Spleen (tissue), 11 donors: ENCODE measurements around the gene YTHDF2. TPM values are rescaled to one million over a fixed set of nuclear protein-coding genes. Genes with fewer than 3 reads are reported as not detected.
"Not testable (repeated sequence)": the region's sequence is repeated elsewhere in the genome, so short reads cannot be mapped to it uniquely, and the experiment has no call there.

Experiments
- DNase-seq: peaks from one replicate; pipeline ENCODE4 v3.0.0-alpha.2; 2020
- H3K27ac ChIP-seq, 8 donors: fragments of 200-600 bp; sonication (generic) in 7 of 8; 1 replicate in 4 of 8; 2 replicates in 4 of 8; pipeline versions ENCODE4 v1.5.0 to v1.8.0; 2016 to 2021; ENCODE audit warnings: inconsistent platforms in 4 of 8, mild to moderate bottlenecking in 4 of 8, moderate library complexity in 1 of 8
- H3K27me3 ChIP-seq, 7 donors: fragments of 200-600 bp; sonication (generic) in 6 of 7; replicated peaks in 1 of 7; 1 replicate in 4 of 7; 2 replicates in 3 of 7; pipeline versions ENCODE4 v1.5.0 to v1.8.0; 2016 to 2021; ENCODE audit warnings: inconsistent platforms in 3 of 7, mild to moderate bottlenecking in 1 of 7
- H3K36me3 ChIP-seq, 6 donors: fragments of 200-600 bp; sonication (generic) in 5 of 6; 1 replicate in 4 of 6; 2 replicates in 2 of 6; pipeline versions ENCODE4 v1.5.0 to v1.8.0; 2016 to 2021; ENCODE audit warnings: inconsistent platforms in 2 of 6
- H3K4me1 ChIP-seq, 6 donors: fragments of 200-600 bp; sonication (generic) in 5 of 6; 1 replicate in 3 of 6; 2 replicates in 3 of 6; pipeline versions ENCODE4 v1.5.0 to v1.8.0; 2016 to 2021; ENCODE audit warnings: inconsistent platforms in 3 of 6
- H3K4me3 ChIP-seq, 8 donors: fragments of 200-600 bp; sonication (generic) in 7 of 8; 1 replicate in 4 of 8; 2 replicates in 4 of 8; pipeline versions ENCODE4 v1.5.0 to v1.8.0; 2016 to 2021; ENCODE audit warnings: inconsistent platforms in 4 of 8, mild to moderate bottlenecking in 4 of 8, moderate library complexity in 2 of 8
- H3K9me3 ChIP-seq, 8 donors: fragments of 200-600 bp; sonication (generic) in 7 of 8; 1 replicate in 4 of 8; 2 replicates in 4 of 8; pipeline versions ENCODE4 v1.5.0 to v1.8.0; 2016 to 2021; ENCODE audit warnings: inconsistent platforms in 4 of 8
- CTCF ChIP-seq, 11 experiments: fragments of 200-600 bp in 7 of 11; fragments of 450-650 bp in 4 of 11; sonication (generic) in 4 of 11; IDR thresholded peaks in 8 of 11; conservative IDR thresholded peaks in 3 of 11; 1 replicate in 7 of 11; 2 replicates in 4 of 11; pipeline versions ENCODE4 v1.4.0 to v1.8.0; 2016 to 2021; ENCODE audit warnings: antibody characterized with exemption in 11 of 11, inconsistent platforms in 4 of 11, mild to moderate bottlenecking in 1 of 11
- POLR2A ChIP-seq, 3 donors: fragments of 450-650 bp; IDR thresholded peaks; one replicate each; pipeline ENCODE4 v1.5.1; 2017; ENCODE audit warnings: antibody characterized with exemption in 3 of 3, mild to moderate bottlenecking in 1 of 3
- POLR2AphosphoS5 ChIP-seq, 3 donors: sonication (generic); formaldehyde crosslinking; IDR thresholded peaks; one replicate each; pipeline ENCODE4 v1.5.1; 2017; ENCODE audit warnings: antibody characterized with exemption in 3 of 3
- WGBS, 5 donors: extraction: QIAGEN DNeasy Blood & Tissue Kit in 3 of 5; methylation state at CpG; one replicate each; pipeline versions ENCODE4 v1.1.5 to v1.1.7; 2013 to 2018; 5-methylcytosine and 5-hydroxymethylcytosine counted together
- intact Hi-C: fragments of 100-400 bp; cut with DNase I; formaldehyde crosslinking; loops from one replicate; pipeline ENCODE4 v1.15.0; 2023; ENCODE audit warnings: low total_unique reads
- polyA plus RNA-seq, 3 donors: library from polyadenylated mRNA; stranded (reverse); fragments of 200-250 nt; gene quantifications; one replicate each; pipeline ENCODE4 v1.2.1, GENCODE V29; 2013
- total RNA-seq, 7 donors: library from RNA; depleted of rRNA in 3 of 7; stranded (reverse); fragments of >200 nt in 3 of 7; fragmentation: NEBNext Ultra II Directional in 4 of 7; extraction: Animal tissue kit (Norgen Biotek cat#: 25700) in 4 of 7; gene quantifications; one replicate each; pipeline versions ENCODE4 v1.1.0 to v1.2.1, GENCODE V29; 2016 to 2021
- donor health status: healthy with polysubstance abuse.
- donor health status: DM: no; HTN: no; CAD: no; lungs with moderate emphysema.
- donor health status: DM: no; HTN: no; CAD: no.
- donor health status: Bipolar disorder and iron deficiency.
- donor health status: healthy.
- donor health status: DM: no; HTN: no; CAD: no.
- donor health status: DM: yes; HTN: yes; CAD: no.

The YTHDF2 gene
- total and polyA plus RNA-seq, 10 donors: 31.4 to 67.5 (median 57.0) TPM

DNA sequence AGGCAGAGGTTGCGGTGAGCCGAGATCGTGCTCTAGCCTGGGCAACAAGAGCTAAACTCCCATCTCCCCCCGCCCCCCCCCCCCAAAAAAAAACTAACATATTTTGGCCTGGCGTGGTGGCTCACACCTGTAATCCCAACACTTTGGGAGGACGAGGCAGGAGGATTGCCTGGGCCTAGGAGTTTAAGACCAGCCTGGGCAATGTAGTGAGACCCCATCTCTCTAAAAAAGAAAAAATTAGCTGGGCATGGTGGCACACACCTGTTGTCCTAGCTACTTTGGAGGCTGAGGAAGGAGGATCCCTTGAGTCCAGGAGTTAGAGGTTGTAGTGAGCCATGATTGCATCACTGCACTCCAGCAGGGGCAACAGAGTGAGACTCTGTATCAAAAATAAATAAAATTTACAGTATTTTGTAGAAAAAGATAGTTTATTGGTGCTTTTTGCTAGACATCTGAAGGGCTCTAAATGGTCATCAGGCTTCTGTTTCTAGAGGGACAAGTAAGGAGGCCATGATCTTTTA is 9.0 kb downstream of the YTHDF2 start:
- no peak for TF ChIP-seq POLR2A (IDR thresholded peaks at IDR 0.05)
- TF ChIP-seq CTCF (IDR thresholded peaks at IDR 0.05 in 8 of 11, conservative IDR thresholded peaks at IDR 0.05 in 3 of 11): no peak
- no peak for TF ChIP-seq POLR2AphosphoS5 (IDR thresholded peaks at IDR 0.05)
- H3K9me3 ChIP-seq: no peaks in the 10 kb centered on the region
- H3K4me1 ChIP-seq: peaks cover 53 to 100% (median 94%) of the 10 kb centered on the region in 6 donors
- H3K36me3 ChIP-seq: peaks cover 0 to 94% (median 50%) of the 10 kb centered on the region in 6 donors
- H3K27ac ChIP-seq: peak overlapping the region in 1 of 8 donors; percentile 15
- no peaks in the 10 kb centered on the region for H3K27me3 ChIP-seq
- no peak for DNase-seq
- H3K4me3 ChIP-seq: no peak overlapping the region
- WGBS, 5 donors: 92 to 98% (median 96%) methylated on average over 6 of the region's 6 CpGs
- intact Hi-C loops: no loop called here

- Histone ChIP-seq H3K27me3 (no peaks in the 10 kb centered on the region), H3K9me3 (no peaks in the 10 kb centered on the region), H3K4me3 (no peak overlapping the region), H3K36me3 (peaks cover 0 to 91% (median 11%) of the 10 kb centered on the region in 6 donors), H3K27ac (no peak overlapping the region), H3K4me1 (peaks cover 69 to 100% (median 98%) of the 10 kb centered on the region in 6 donors)
- WGBS, 5 donors: 80 to 86% (median 82%) methylated on average over 5 of the region's 5 CpGs
- no peak for DNase-seq
- intact Hi-C loops: no loop called here
- no peak for TF ChIP-seq CTCF (IDR thresholded peaks at IDR 0.05 in 8 of 11, conservative IDR thresholded peaks at IDR 0.05 in 3 of 11)
- TF ChIP-seq POLR2A (IDR thresholded peaks at IDR 0.05): no peak
- TF ChIP-seq POLR2AphosphoS5 (IDR thresholded peaks at IDR 0.05): no peak
These were observed 13.6 kb downstream of the YTHDF2 start for GRCh38 chr1:28750330-28750729.

DNA sequence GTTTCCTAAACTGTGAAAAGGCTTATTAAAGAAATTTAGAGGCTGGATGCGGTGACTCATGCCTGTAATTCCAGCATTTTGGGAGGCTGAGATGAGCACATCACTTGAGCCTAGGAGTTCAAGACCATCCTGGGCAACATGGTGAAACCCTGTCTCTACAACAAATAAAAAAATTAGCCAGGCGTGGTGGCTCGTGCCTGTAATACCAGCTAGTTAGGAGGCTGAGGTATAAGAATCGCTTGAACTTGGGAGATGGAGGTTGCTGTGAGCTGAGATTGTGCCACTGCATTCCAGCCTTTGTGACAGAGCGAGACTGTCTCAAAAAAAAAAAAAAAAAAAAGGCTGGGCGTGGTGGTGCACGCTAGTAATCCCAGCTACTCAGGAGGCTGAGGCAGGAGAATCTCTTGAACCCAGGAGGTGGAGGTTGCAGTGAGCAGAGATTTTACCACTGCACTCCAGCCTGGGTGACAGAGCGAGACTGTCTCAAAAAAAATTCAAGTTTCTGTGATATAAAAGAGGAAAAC is 14.1 kb downstream of the YTHDF2 start:
- 83 to 90% (median 85%) methylated on average over 8 of the region's 8 CpGs for WGBS, 5 donors
- H3K4me1 ChIP-seq: peaks cover 66 to 100% (median 99%) of the 10 kb centered on the region in 6 donors

DNA sequence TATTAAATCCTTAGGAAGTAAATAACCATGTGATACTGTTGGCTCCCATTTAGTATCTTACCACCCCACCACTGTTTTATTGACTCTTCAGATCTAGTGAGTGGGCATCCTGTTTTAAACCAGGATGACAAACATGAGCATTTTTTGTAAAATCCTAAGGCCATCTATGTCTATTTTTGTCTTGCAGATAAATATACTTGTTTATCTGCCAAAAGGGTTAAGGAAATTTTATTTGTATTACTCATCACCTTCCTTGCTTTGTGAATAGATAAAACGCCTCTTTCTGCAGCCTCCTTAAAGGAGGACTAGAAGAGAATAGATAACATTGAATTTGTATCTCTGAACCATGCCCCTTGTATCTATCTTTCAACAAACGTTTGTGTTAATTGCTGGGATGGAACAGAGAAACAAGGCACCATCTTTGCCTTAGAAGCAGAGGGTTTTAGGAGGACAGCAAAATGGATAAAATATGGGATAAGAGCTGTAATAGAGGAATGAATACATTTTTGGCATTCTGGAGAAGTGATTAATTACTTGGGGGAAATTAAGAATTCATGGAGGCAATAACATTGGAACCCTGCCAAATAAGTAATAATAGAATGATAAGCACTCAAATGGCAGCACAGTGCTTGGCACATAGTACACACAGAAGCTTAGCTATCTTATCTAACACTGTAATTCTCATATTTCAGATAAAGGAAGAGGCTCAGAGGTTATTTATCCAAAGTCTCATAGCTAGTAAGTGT is 14.7 kb downstream of the YTHDF2 start:
- Histone ChIP-seq H3K27me3 (no peaks in the 10 kb centered on the region), H3K27ac (peak overlapping the region in 2 of 8 donors; percentile 0 to 9), H3K9me3 (no peaks in the 10 kb centered on the region), H3K4me3 (peak overlapping the region in 1 of 8 donors; percentile 12), H3K36me3 (peaks cover 0 to 88% (median 11%) of the 10 kb centered on the region in 6 donors), H3K4me1 (peaks cover 66 to 100% (median 99%) of the 10 kb centered on the region in 6 donors)
- no peak for TF ChIP-seq POLR2A (IDR thresholded peaks at IDR 0.05)
- TF ChIP-seq POLR2AphosphoS5 (IDR thresholded peaks at IDR 0.05): no peak
- no peak for TF ChIP-seq CTCF (IDR thresholded peaks at IDR 0.05 in 8 of 11, conservative IDR thresholded peaks at IDR 0.05 in 3 of 11)
- no peak for DNase-seq
- intact Hi-C loops: no loop called here
- WGBS, 5 donors: 31 to 63% (median 50%) methylated on average over 2 of the region's 2 CpGs

More for the DNA sequence above, 14.1 kb downstream of the YTHDF2 start:
- H3K27me3 ChIP-seq, DNase-seq, H3K4me3 ChIP-seq, H3K9me3 ChIP-seq, intact Hi-C loops: not testable (repeated sequence)
- Histone ChIP-seq H3K27ac (peak overlapping the region in 1 of 8 donors; percentile 0), H3K36me3 (peaks cover 0 to 90% (median 11%) of the 10 kb centered on the region in 6 donors)
